ENCODE data around the gene PTPRE.

- TF ChIP-seq CTCF (IDR thresholded peaks at IDR 0.05; ENCODE audit: low read depth, low read length, poor library complexity, severe bottlenecking) = no peak
- TF ChIP-seq EZH2phosphoT487 (IDR thresholded peaks at IDR 0.05; ENCODE audit: borderline replicate concordance, low read length) = no peak
These were observed 109.6 kb downstream of the PTPRE start for GRCh38 chr10:128016423-128017060.
